Tongue (tissue), 2 donors: ENCODE results near the gene HDGFL2. TPM values are rescaled to one million over a fixed set of nuclear protein-coding genes. Genes with fewer than 3 reads are reported as not detected.

Experiments used
- DNase-seq: peaks from one replicate; pipeline ENCODE4 v3.0.0-alpha.2; 2015
- total RNA-seq: library from RNA; depleted of rRNA; stranded (reverse); fragments of >200 nt; gene quantifications from one replicate; pipeline ENCODE4 v1.2.3, GENCODE V29; 2014

Gene HDGFL2
- total RNA-seq, 1 donor from 2014 or later, result 48.8 TPM

GRCh38 chr19:4471403-4472173 is 509 bp upstream of the HDGFL2 start:
- peak; percentile 100 for DNase-seq

- DNase-seq, result no peak
Observed at GRCh38 chr19:4473011-4473762, 1.1 kb downstream of the HDGFL2 start.

- DNase-seq, result no peak
Observed at GRCh38 chr19:4473763-4474513, 1.8 kb downstream of the HDGFL2 start.

GRCh38 chr19:4474514-4475022 is 2.5 kb downstream of the HDGFL2 start:
- peak; percentile 81 for DNase-seq

- no peak for DNase-seq
Observed at GRCh38 chr19:4477034-4477801, 5.1 kb downstream of the HDGFL2 start.

GRCh38 chr19:4482721-4483364 is 10.7 kb downstream of the HDGFL2 start:
- no peak for DNase-seq

- no peak for DNase-seq
Observed at GRCh38 chr19:4483385-4483784, 11.3 kb downstream of the HDGFL2 start.

- no peak for DNase-seq
Observed at GRCh38 chr19:4487572-4487971, 15.5 kb downstream of the HDGFL2 start.

GRCh38 chr19:4488496-4488895 is 16.4 kb downstream of the HDGFL2 start:
- DNase-seq, result no peak

GRCh38 chr19:4491446-4491845 is 19.3 kb downstream of the HDGFL2 start:
- no peak for DNase-seq

- no peak for DNase-seq
Observed at GRCh38 chr19:4492337-4493103, 20.4 kb downstream of the HDGFL2 start.

GRCh38 chr19:4493104-4493928 is 21.2 kb downstream of the HDGFL2 start:
- DNase-seq, result no peak

GRCh38 chr19:4493929-4494690 is 22.0 kb downstream of the HDGFL2 start:
- DNase-seq, result no peak

GRCh38 chr19:4494691-4495064 is 22.6 kb downstream of the HDGFL2 start:
- DNase-seq, result no peak

- no peak for DNase-seq
Observed at GRCh38 chr19:4495471-4495870, 23.4 kb downstream of the HDGFL2 start.

- no peak for DNase-seq
Observed at GRCh38 chr19:4496304-4496703, 24.2 kb downstream of the HDGFL2 start.

GRCh38 chr19:4497770-4498389 is 25.8 kb downstream of the HDGFL2 start:
- no peak for DNase-seq

- DNase-seq, result no peak
Observed at GRCh38 chr19:4498694-4499093, 26.6 kb downstream of the HDGFL2 start.
